C4-2B (cell line): ENCODE measurements around the gene GYS2.

Source experiments
- ZFX ChIP-seq: fragments of 450-650 bp; IDR thresholded peaks from 2 replicates; pipeline ENCODE4 v1.6.1; 2017
- TF ChIP-seq, protein P1 (sequence below): fragments of 450-650 bp; conservative IDR thresholded peaks from 2 replicates; pipeline ENCODE4 v1.5.1; 2017; ENCODE audit warnings: mild to moderate bottlenecking

DNA sequence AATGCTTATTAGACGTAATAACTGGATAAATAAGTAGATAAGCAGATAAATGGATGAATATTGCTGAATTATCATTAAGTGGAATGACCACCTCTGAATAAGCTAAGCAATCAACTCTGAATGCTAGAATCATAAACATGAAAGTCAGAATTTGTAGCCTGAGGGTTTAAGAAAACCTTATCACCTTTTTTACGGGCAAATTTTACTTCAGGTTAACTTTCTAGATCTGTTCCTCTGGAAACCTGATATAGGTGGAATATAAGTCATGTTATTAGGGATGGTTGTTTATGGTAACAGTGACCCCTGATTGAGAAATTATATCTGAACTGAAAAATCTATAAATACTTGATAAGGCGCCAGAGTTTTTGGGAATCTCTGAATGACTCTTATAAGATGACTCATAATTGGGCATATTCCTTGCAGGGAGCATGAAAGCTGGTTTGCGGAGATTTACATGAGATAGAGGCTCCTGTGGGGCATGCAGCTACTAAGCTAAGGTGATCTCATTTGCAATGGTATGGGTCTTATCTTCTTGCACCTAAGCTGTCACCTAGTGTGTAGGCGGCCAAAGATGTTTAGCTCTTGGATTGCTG lies 66.5 kb downstream of the GYS2 start:
- TF ChIP-seq, protein P1, sequence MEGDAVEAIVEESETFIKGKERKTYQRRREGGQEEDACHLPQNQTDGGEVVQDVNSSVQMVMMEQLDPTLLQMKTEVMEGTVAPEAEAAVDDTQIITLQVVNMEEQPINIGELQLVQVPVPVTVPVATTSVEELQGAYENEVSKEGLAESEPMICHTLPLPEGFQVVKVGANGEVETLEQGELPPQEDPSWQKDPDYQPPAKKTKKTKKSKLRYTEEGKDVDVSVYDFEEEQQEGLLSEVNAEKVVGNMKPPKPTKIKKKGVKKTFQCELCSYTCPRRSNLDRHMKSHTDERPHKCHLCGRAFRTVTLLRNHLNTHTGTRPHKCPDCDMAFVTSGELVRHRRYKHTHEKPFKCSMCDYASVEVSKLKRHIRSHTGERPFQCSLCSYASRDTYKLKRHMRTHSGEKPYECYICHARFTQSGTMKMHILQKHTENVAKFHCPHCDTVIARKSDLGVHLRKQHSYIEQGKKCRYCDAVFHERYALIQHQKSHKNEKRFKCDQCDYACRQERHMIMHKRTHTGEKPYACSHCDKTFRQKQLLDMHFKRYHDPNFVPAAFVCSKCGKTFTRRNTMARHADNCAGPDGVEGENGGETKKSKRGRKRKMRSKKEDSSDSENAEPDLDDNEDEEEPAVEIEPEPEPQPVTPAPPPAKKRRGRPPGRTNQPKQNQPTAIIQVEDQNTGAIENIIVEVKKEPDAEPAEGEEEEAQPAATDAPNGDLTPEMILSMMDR: no peak
- TF ChIP-seq ZFX: no peak
